ENCODE data around the gene MAP3K13.

MAP3K13 gene

GRCh38 chr3:185521349-185522138 is 158.6 kb downstream of the MAP3K13 start:
- no peak overlapping the region for H3K27ac ChIP-seq
- no peak overlapping the region for H3K4me3 ChIP-seq
- TF ChIP-seq CTCF (IDR thresholded peaks at IDR 0.05), result no peak
- no peak for DNase-seq (ENCODE audit: low spot score)

- DNase-seq (ENCODE audit: low spot score), result no peak
- TF ChIP-seq CTCF (IDR thresholded peaks at IDR 0.05), result no peak
- H3K27ac ChIP-seq, result no peak overlapping the region
- H3K4me3 ChIP-seq, result no peak overlapping the region
These were observed 163.5 kb downstream of the MAP3K13 start for GRCh38 chr3:185526349-185526951.

GRCh38 chr3:185527364-185527763 is 164.4 kb downstream of the MAP3K13 start:
- H3K4me3 ChIP-seq, result no peak overlapping the region
- H3K27ac ChIP-seq, result no peak overlapping the region
- no peak for TF ChIP-seq CTCF (IDR thresholded peaks at IDR 0.05)
- DNase-seq (ENCODE audit: low spot score), result no peak

- Histone ChIP-seq H3K4me3 (no peak overlapping the region), H3K27ac (no peak overlapping the region)
- no peak for DNase-seq (ENCODE audit: low spot score)
- TF ChIP-seq CTCF (IDR thresholded peaks at IDR 0.05), result no peak
These were observed 165.6 kb downstream of the MAP3K13 start for GRCh38 chr3:185528532-185528931.

GRCh38 chr3:185530856-185531255 is 167.9 kb downstream of the MAP3K13 start:
- no peak overlapping the region for H3K4me3 ChIP-seq
- TF ChIP-seq CTCF (IDR thresholded peaks at IDR 0.05), result no peak
- H3K27ac ChIP-seq, result no peak overlapping the region
- no peak for DNase-seq (ENCODE audit: low spot score)

DNA sequence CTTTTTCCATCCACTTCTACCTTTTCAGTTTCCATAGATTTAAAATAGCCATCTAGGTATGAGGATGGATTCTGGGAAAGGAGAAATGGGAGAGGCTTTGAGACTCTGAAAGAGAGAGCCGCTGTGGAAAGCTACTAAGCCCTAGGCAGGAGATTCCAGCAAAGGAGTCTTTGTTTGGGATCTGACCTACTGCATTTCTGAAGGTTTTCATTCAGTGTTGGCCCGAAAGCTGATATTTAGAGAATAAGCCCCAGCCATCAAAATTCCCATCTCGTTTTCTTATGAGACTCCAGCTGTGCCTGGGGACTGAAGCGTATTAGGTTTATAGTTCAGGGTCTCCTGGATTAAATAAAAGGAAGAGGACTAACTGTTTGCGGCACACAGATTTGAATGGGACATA is 170.0 kb downstream of the MAP3K13 start:
- DNase-seq (ENCODE audit: low spot score), result no peak
- TF ChIP-seq CTCF (IDR thresholded peaks at IDR 0.05), result no peak
- Histone ChIP-seq H3K4me3 (no peak overlapping the region), H3K27ac (no peak overlapping the region)

DNA sequence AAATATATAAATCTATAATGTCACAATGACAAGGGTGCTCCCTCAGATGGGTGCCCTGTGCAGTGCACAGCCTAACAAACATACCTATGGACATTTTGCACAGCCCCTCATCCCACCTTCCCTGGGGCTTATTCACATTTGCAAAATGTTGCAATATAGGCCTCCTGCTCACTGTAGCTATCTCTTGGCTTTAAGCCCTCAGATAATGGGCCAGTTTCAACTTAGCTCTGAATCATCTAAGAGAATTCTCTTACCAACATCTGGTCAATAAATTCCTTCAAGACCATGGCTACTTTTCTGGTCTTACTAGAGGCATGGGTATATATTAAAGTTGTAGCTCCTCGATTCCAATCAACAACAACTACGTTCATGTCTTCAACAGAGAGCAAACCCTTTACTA is 171.6 kb downstream of the MAP3K13 start:
- DNase-seq (ENCODE audit: low spot score), result no peak

More for the DNA sequence above, 171.6 kb downstream of the MAP3K13 start:
- Histone ChIP-seq H3K4me3 (no peak overlapping the region), H3K27ac (no peak overlapping the region)
- no peak for TF ChIP-seq CTCF (IDR thresholded peaks at IDR 0.05)
